Body of pancreas (tissue), 4 donors: ENCODE measurements around the gene UBALD2. TPM values are rescaled to one million over a fixed set of nuclear protein-coding genes. Genes with fewer than 3 reads are reported as not detected.

Experiments used
- ATAC-seq: fragments of 150-250 bp; one replicate; pipeline ENCODE4 v1.9.1; 2016
- DNase-seq, 4 donors: peaks; one replicate each; pipeline ENCODE4 v3.0.0-alpha.2; 2019
- H3K27ac ChIP-seq, 4 donors: fragments of 200-600 bp; sonication (generic); 1 replicate in 3 of 4; 2 replicates in 1 of 4; pipeline versions ENCODE4 v1.5.1 to v1.6.1; 2016 to 2019; ENCODE audit warnings: mild to moderate bottlenecking in 1 of 4, mixed read lengths in 1 of 4, moderate library complexity in 1 of 4
- H3K27me3 ChIP-seq, 2 donors: fragments of 200-600 bp; sonication (generic); one replicate each; pipeline ENCODE4 v1.6.0; 2016; ENCODE audit warnings: mild to moderate bottlenecking in 1 of 2
- H3K36me3 ChIP-seq, 2 donors: fragments of 200-600 bp; sonication (generic); replicated peaks in 1 of 2; 2 replicates each; pipeline ENCODE4 v1.5.1; 2016; ENCODE audit warnings: low read depth in 2 of 2; ENCODE audit not compliant: insufficient read depth in 1 of 2
- H3K4me1 ChIP-seq: fragments of 200-600 bp; sonication (generic); one replicate; pipeline ENCODE4 v1.6.0; 2016
- H3K4me3 ChIP-seq, 2 donors: fragments of 200-600 bp; sonication (generic); 1 replicate in 1 of 2; 2 replicates in 1 of 2; pipeline ENCODE4 v1.5.1; 2016 to 2019
- H3K9me3 ChIP-seq, 3 donors: fragments of 200-600 bp; sonication (generic); 1 replicate in 2 of 3; 2 replicates in 1 of 3; pipeline ENCODE4 v1.5.1; 2016
- POLR2A ChIP-seq, 3 donors: fragments of 450-650 bp; IDR thresholded peaks; one replicate each; pipeline ENCODE4 v1.6.1; 2016; ENCODE audit warnings: antibody characterized with exemption in 3 of 3, mild to moderate bottlenecking in 2 of 3
- WGBS, 2 donors: methylation state at CpG; one replicate each; pipeline ENCODE4 v1.1.5; 2017; 5-methylcytosine and 5-hydroxymethylcytosine counted together
- intact Hi-C: fragments of 100-400 bp; cut with DNase I; formaldehyde crosslinking; loops from one replicate; pipeline ENCODE4 v1.15.1; 2023
- total RNA-seq, 2 donors: library from RNA; depleted of rRNA; stranded (reverse); fragments of >200 nt; gene quantifications; one replicate each; pipeline ENCODE4 v1.1.0, GENCODE V29; 2016
- TF ChIP-seq, protein P1 (sequence below), 7 experiments: fragments of 450-650 bp in 4 of 7; fragments of 200-600 bp in 3 of 7; sonication (generic) in 3 of 7; IDR thresholded peaks; one replicate each; pipeline ENCODE4 v1.5.1; 2016 to 2019; ENCODE audit warnings: antibody characterized with exemption in 7 of 7

UBALD2 gene
- total RNA-seq, 2 donors from 2014 or later, result 4.2 to 7.3 TPM

- Histone ChIP-seq H3K9me3 (no peaks in the 10 kb centered on the region), H3K4me3 (no peak overlapping the region), H3K27ac (no peak overlapping the region), H3K36me3 (no peaks in the 10 kb centered on the region), H3K27me3 (no peaks in the 10 kb centered on the region), H3K4me1 (no peaks in the 10 kb centered on the region)
- no peak for TF ChIP-seq POLR2A (IDR thresholded peaks at IDR 0.05)
- TF ChIP-seq, protein P1, sequence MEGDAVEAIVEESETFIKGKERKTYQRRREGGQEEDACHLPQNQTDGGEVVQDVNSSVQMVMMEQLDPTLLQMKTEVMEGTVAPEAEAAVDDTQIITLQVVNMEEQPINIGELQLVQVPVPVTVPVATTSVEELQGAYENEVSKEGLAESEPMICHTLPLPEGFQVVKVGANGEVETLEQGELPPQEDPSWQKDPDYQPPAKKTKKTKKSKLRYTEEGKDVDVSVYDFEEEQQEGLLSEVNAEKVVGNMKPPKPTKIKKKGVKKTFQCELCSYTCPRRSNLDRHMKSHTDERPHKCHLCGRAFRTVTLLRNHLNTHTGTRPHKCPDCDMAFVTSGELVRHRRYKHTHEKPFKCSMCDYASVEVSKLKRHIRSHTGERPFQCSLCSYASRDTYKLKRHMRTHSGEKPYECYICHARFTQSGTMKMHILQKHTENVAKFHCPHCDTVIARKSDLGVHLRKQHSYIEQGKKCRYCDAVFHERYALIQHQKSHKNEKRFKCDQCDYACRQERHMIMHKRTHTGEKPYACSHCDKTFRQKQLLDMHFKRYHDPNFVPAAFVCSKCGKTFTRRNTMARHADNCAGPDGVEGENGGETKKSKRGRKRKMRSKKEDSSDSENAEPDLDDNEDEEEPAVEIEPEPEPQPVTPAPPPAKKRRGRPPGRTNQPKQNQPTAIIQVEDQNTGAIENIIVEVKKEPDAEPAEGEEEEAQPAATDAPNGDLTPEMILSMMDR (IDR thresholded peaks at IDR 0.05), result no peak
- ATAC-seq (no peak), DNase-seq (no peak)
- intact Hi-C loops, result loop anchor here (10.0 kb wide), 1 partner anchor 378 kb away; no protein-coding TSS in a partner anchor
- 86 to 87% methylated on average over 3 to 7 of the region's 7 CpGs for WGBS, 2 donors
Measured at GRCh38 chr17:76293106-76293505, 28.0 kb downstream of the UBALD2 start.

DNA sequence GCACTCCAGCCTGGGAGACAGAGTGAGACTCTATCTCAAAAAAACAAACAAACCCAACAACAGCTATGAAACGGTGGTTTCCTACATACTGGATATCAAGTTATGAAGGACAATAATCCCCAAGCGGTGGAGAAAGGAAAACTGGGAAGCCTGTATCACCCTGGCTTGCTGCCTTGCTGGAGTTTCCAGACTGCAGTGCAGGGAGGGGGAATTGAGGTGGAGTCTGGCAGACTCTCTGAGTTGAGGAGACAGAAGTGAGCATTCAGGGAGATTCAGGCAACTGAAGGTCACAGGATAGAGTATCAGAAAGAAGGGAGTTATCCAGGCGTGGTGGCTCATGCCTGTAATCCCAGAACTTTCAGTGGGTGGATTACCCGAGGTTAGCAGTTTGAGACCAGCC is 31.0 kb downstream of the UBALD2 start:
- Histone ChIP-seq H3K4me1 (no peaks in the 10 kb centered on the region), H3K36me3 (no peaks in the 10 kb centered on the region), H3K27ac (no peak overlapping the region), H3K9me3 (no peaks in the 10 kb centered on the region), H3K4me3 (no peak overlapping the region), H3K27me3 (no peaks in the 10 kb centered on the region)
- no peak for TF ChIP-seq POLR2A (IDR thresholded peaks at IDR 0.05)
- TF ChIP-seq, protein P1 (IDR thresholded peaks at IDR 0.05), result no peak
- intact Hi-C loops, result loop anchor here (10.0 kb wide), 1 partner anchor 381 kb away; no protein-coding TSS in a partner anchor
- WGBS, 2 donors, result 55 to 65% methylated on average over 4 of the region's 4 CpGs
- DNase-seq (no peak), ATAC-seq (no peak)

GRCh38 chr17:76296889-76297288 is 31.7 kb downstream of the UBALD2 start:
- Histone ChIP-seq H3K36me3 (no peaks in the 10 kb centered on the region), H3K27ac (no peak overlapping the region), H3K4me3 (no peak overlapping the region), H3K27me3 (no peaks in the 10 kb centered on the region), H3K4me1 (no peaks in the 10 kb centered on the region), H3K9me3 (no peaks in the 10 kb centered on the region)
- DNase-seq (no peak), ATAC-seq (no peak)
- WGBS, 2 donors, result 95% methylated on average over 5 of the region's 5 CpGs
- TF ChIP-seq POLR2A (IDR thresholded peaks at IDR 0.05), result no peak
- TF ChIP-seq, protein P1 (IDR thresholded peaks at IDR 0.05), result no peak
- intact Hi-C loops, result loop anchor here (10.0 kb wide), 1 partner anchor 382 kb away; no protein-coding TSS in a partner anchor

GRCh38 chr17:76297436-76297835 is 32.3 kb downstream of the UBALD2 start:
- Histone ChIP-seq H3K4me3 (no peak overlapping the region), H3K9me3 (no peaks in the 10 kb centered on the region), H3K27me3 (no peaks in the 10 kb centered on the region), H3K36me3 (no peaks in the 10 kb centered on the region), H3K27ac (no peak overlapping the region), H3K4me1 (no peaks in the 10 kb centered on the region)
- intact Hi-C loops, result loop anchor here (10.0 kb wide), 1 partner anchor 383 kb away; no protein-coding TSS in a partner anchor
- DNase-seq, result no peak
- TF ChIP-seq POLR2A (IDR thresholded peaks at IDR 0.05), result no peak
- TF ChIP-seq, protein P1 (IDR thresholded peaks at IDR 0.05), result no peak
- no peak for ATAC-seq
- 97 to 98% methylated on average over 3 of the region's 3 CpGs for WGBS, 2 donors
